HEK293 (cell line): ENCODE results near the gene TNIK.

Source experiments
- CTCF ChIA-PET: fragments of 350-600 bp; formaldehyde crosslinking; extraction: SDS; loops from one replicate; lab custom pipeline; 2021; ENCODE audit warnings: antibody characterized with exemption; lab: Yijun Ruan, JAX
- POLR2A ChIA-PET: fragments of 300-600 bp; formaldehyde crosslinking; extraction: SDS; loops from one replicate; lab custom pipeline; 2020; ENCODE audit warnings: antibody characterized with exemption, inconsistent platforms; lab: Yijun Ruan, JAX
- H3K27ac ChIP-seq: fragments of 200-500 bp; sonication (Bioruptor generic); 2 replicates; pipeline ENCODE4 v1.5.1; 2014; ENCODE audit warnings: low read depth, low read length, control low read depth, inconsistent platforms; ENCODE audit errors: extremely low read depth
- H3K36me3 ChIP-seq, 2 experiments: fragments of 200-500 bp in 1 of 2; sonication (Bioruptor generic) in 1 of 2; 1 replicate in 1 of 2; 2 replicates in 1 of 2; pipeline ENCODE4 v1.5.1; 2014 to 2017; ENCODE audit warnings: inconsistent platforms in 2 of 2, low read length in 2 of 2; ENCODE audit not compliant: control insufficient read depth in 2 of 2, insufficient read depth in 1 of 2
- H3K4me1 ChIP-seq: fragments of 200-500 bp; sonication (Bioruptor generic); 2 replicates; pipeline ENCODE4 v1.5.1; 2014; ENCODE audit warnings: mild to moderate bottlenecking, low read length, inconsistent platforms; ENCODE audit not compliant: control insufficient read depth, insufficient read depth
- H3K4me3 ChIP-seq: 2 replicates; pipeline ENCODE4 v1.5.1; 2011; ENCODE audit warnings: low read depth, mild to moderate bottlenecking, control low read depth, low read length, moderate library complexity
- H3K9me3 ChIP-seq: fragments of 200-500 bp; sonication (Bioruptor generic); 2 replicates; pipeline ENCODE4 v1.5.1; 2014; ENCODE audit warnings: low read depth, low read length, inconsistent platforms; ENCODE audit not compliant: control insufficient read depth, insufficient read depth
- BCL11A ChIP-seq: fragments of 450-650 bp; formaldehyde crosslinking; IDR thresholded peaks from 2 replicates; pipeline ENCODE4 v1.5.1; 2016; ENCODE audit warnings: low read depth, missing biosample characterization, missing genetic modification characterization
- KLF16 ChIP-seq: fragments of 450-650 bp; formaldehyde crosslinking; IDR thresholded peaks from 2 replicates; pipeline ENCODE4 v1.5.1; 2017; ENCODE audit warnings: missing biosample characterization, missing genetic modification characterization
- MEIS1 ChIP-seq: sonication (generic); formaldehyde crosslinking; IDR thresholded peaks from 2 replicates; pipeline ENCODE4 v1.8.1; 2022; ENCODE audit warnings: missing genetic modification reagents, mild to moderate bottlenecking, borderline replicate concordance
- SETDB1 ChIP-seq: IDR thresholded peaks from one replicate; pipeline ENCODE4 v1.6.1; 2017; ENCODE audit warnings: mild to moderate bottlenecking, low read length, moderate library complexity, mixed read lengths; ENCODE audit not compliant: insufficient read length
- ZNF112 ChIP-seq: fragments of 450-650 bp; formaldehyde crosslinking; IDR thresholded peaks from 2 replicates; pipeline ENCODE4 v1.5.0; 2017; ENCODE audit warnings: missing biosample characterization, missing genetic modification characterization
- ZNF211 ChIP-seq: fragments of 450-650 bp; formaldehyde crosslinking; IDR thresholded peaks from 2 replicates; pipeline ENCODE4 v1.5.1; 2016; ENCODE audit warnings: low read depth, missing biosample characterization, missing genetic modification characterization
- ZNF214 ChIP-seq: fragments of 450-650 bp; formaldehyde crosslinking; IDR thresholded peaks from 2 replicates; pipeline ENCODE4 v1.5.1; 2017; ENCODE audit warnings: missing biosample characterization, mild to moderate bottlenecking, missing genetic modification characterization, borderline replicate concordance
- ZNF37A ChIP-seq: fragments of 450-650 bp; IDR thresholded peaks from 2 replicates; pipeline ENCODE4 v1.5.1; 2018; ENCODE audit warnings: missing biosample characterization, missing genetic modification characterization
- ZNF423 ChIP-seq: fragments of 450-650 bp; formaldehyde crosslinking; IDR thresholded peaks from 2 replicates; pipeline ENCODE4 v1.5.1; 2016; ENCODE audit warnings: missing biosample characterization, missing genetic modification characterization
- ZNF473 ChIP-seq: fragments of 450-650 bp; formaldehyde crosslinking; IDR thresholded peaks from 2 replicates; pipeline ENCODE4 v1.5.1; 2017; ENCODE audit warnings: missing biosample characterization, missing genetic modification characterization
- ZNF514 ChIP-seq: fragments of 450-650 bp; formaldehyde crosslinking; IDR thresholded peaks from 2 replicates; pipeline ENCODE4 v1.5.1; 2016; ENCODE audit warnings: missing biosample characterization, missing genetic modification characterization
- ZNF558 ChIP-seq: fragments of 450-650 bp; formaldehyde crosslinking; IDR thresholded peaks from 2 replicates; pipeline ENCODE4 v1.5.1; 2016; ENCODE audit warnings: missing biosample characterization, missing genetic modification characterization
- ZNF560 ChIP-seq: fragments of 450-650 bp; formaldehyde crosslinking; IDR thresholded peaks from 2 replicates; pipeline ENCODE4 v1.5.1; 2017; ENCODE audit warnings: missing biosample characterization, missing genetic modification characterization, borderline replicate concordance
- ZNF621 ChIP-seq: fragments of 450-650 bp; formaldehyde crosslinking; IDR thresholded peaks from 2 replicates; pipeline ENCODE4 v1.5.1; 2017; ENCODE audit warnings: missing biosample characterization, missing genetic modification characterization
- ZNF623 ChIP-seq: fragments of 450-650 bp; formaldehyde crosslinking; IDR thresholded peaks from 2 replicates; pipeline ENCODE4 v1.5.1; 2016; ENCODE audit warnings: missing biosample characterization, missing genetic modification characterization
- ZNF629 ChIP-seq: fragments of 450-650 bp; formaldehyde crosslinking; IDR thresholded peaks from 2 replicates; pipeline ENCODE4 v1.5.1; 2017; ENCODE audit warnings: missing biosample characterization, missing genetic modification characterization
- ZNF660 ChIP-seq: fragments of 450-650 bp; IDR thresholded peaks from 2 replicates; pipeline ENCODE4 v1.5.1; 2018; ENCODE audit warnings: missing biosample characterization, mild to moderate bottlenecking, missing genetic modification characterization
- ZNF776 ChIP-seq: fragments of 450-650 bp; formaldehyde crosslinking; IDR thresholded peaks from 2 replicates; pipeline ENCODE4 v1.5.0; 2017; ENCODE audit warnings: missing biosample characterization, missing genetic modification characterization, borderline replicate concordance
- ZNF777 ChIP-seq: fragments of 450-650 bp; formaldehyde crosslinking; IDR thresholded peaks from 2 replicates; pipeline ENCODE4 v1.5.1; 2017; ENCODE audit warnings: missing biosample characterization, missing genetic modification characterization, borderline replicate concordance
- ZNF837 ChIP-seq: fragments of 450-650 bp; formaldehyde crosslinking; IDR thresholded peaks from 2 replicates; pipeline ENCODE4 v1.5.1; 2016; ENCODE audit warnings: missing biosample characterization, missing genetic modification characterization
- ZSCAN16 ChIP-seq: fragments of 450-650 bp; formaldehyde crosslinking; IDR thresholded peaks from 2 replicates; pipeline ENCODE4 v1.5.1; 2016; ENCODE audit warnings: missing biosample characterization, missing genetic modification characterization
- ZXDB ChIP-seq: fragments of 450-650 bp; formaldehyde crosslinking; IDR thresholded peaks from 2 replicates; pipeline ENCODE4 v1.5.1; 2016; ENCODE audit warnings: missing biosample characterization, missing genetic modification characterization
- TF ChIP-seq, protein P1 (sequence below): fragments of 450-650 bp; formaldehyde crosslinking; IDR thresholded peaks from 2 replicates; pipeline ENCODE4 v1.5.1; 2016; ENCODE audit warnings: missing biosample characterization, missing genetic modification characterization
- TF ChIP-seq, protein P2 (sequence below): fragments of 450-650 bp; formaldehyde crosslinking; IDR thresholded peaks from 2 replicates; pipeline ENCODE4 v1.5.1; 2016; ENCODE audit warnings: missing biosample characterization, missing genetic modification characterization
- TF ChIP-seq, protein P3 (sequence below): fragments of 450-650 bp; formaldehyde crosslinking; IDR thresholded peaks from 2 replicates; pipeline ENCODE4 v1.5.1; 2017; ENCODE audit warnings: missing biosample characterization, missing genetic modification characterization
- TF ChIP-seq, protein P4 (sequence below): fragments of 450-650 bp; formaldehyde crosslinking; IDR thresholded peaks from 2 replicates; pipeline ENCODE4 v1.5.1; 2016; ENCODE audit warnings: missing biosample characterization, missing genetic modification characterization, low read depth

Gene TNIK

DNA sequence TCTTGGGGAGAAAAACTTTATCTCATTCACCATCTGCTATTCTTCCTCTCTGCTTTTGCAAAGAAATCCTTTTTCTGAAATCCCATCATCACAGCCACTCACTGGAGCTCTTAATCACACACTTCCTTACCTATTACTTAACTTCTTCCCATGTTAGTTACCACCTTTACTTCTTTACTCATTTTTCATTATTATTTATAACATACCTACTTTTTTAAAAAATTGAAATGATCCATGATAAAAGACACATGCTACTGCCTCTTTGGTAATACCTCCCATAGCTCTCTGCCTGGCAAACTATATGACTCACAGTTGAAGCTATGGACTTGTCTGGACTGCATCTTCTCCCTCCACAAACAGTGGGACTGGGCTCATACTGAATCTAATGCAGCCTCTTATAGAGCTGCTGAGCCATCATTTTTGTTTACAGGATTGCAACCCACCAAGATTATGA, 150.3 kb downstream of the TNIK start (continued):
- TF ChIP-seq ZNF558 (tag by site-specific recombination) = no peak
- no peak for TF ChIP-seq ZXDB
- no peak for TF ChIP-seq ZNF473 (tag by site-specific recombination)
- TF ChIP-seq KLF16 (tag by site-specific recombination) = no peak
- TF ChIP-seq ZNF112 (tag by site-specific recombination) = no peak
- TF ChIP-seq ZNF660 (tag by site-specific recombination) = no peak
- no peak for TF ChIP-seq ZNF777
- no peak for TF ChIP-seq ZNF776 (tag by site-specific recombination)
- TF ChIP-seq ZNF214 (tag by site-specific recombination) = no peak
- TF ChIP-seq ZNF629 = no peak
- no peak for TF ChIP-seq ZNF621 (tag by site-specific recombination)

DNA sequence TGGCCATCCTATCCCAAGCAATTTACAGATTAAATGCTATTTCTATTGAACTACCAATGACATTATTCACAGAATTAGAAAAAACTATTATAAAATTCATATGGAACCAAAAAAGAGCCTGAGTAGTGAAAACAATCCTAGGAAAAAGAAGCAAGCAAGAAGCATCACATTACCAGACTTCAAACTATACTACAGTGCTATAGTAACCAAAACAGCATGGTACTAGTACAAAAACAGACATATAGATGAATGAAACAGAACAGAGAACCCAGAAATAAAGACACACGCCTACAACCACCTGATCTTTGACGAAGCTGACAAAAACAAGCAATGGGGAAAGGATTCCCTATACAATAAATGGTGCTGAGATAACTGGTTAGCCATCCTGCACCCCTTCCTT, 152.2 kb downstream of the TNIK start:
- Histone ChIP-seq H3K27ac (no peak overlapping the region), H3K36me3 (no peaks in the 10 kb centered on the region), H3K4me1 (peaks cover 13% of the 10 kb centered on the region), H3K9me3 (no peaks in the 10 kb centered on the region), H3K4me3 (no peak overlapping the region)
- ChIA-PET POLR2A (no interaction called here), CTCF (interaction anchor here (0.6 to 0.7 kb wide), 2 partner anchors 257 to 1569 kb away, joined by 4 to 5 read pairs; no protein-coding TSS in a partner anchor)
- TF ChIP-seq, protein P1, sequence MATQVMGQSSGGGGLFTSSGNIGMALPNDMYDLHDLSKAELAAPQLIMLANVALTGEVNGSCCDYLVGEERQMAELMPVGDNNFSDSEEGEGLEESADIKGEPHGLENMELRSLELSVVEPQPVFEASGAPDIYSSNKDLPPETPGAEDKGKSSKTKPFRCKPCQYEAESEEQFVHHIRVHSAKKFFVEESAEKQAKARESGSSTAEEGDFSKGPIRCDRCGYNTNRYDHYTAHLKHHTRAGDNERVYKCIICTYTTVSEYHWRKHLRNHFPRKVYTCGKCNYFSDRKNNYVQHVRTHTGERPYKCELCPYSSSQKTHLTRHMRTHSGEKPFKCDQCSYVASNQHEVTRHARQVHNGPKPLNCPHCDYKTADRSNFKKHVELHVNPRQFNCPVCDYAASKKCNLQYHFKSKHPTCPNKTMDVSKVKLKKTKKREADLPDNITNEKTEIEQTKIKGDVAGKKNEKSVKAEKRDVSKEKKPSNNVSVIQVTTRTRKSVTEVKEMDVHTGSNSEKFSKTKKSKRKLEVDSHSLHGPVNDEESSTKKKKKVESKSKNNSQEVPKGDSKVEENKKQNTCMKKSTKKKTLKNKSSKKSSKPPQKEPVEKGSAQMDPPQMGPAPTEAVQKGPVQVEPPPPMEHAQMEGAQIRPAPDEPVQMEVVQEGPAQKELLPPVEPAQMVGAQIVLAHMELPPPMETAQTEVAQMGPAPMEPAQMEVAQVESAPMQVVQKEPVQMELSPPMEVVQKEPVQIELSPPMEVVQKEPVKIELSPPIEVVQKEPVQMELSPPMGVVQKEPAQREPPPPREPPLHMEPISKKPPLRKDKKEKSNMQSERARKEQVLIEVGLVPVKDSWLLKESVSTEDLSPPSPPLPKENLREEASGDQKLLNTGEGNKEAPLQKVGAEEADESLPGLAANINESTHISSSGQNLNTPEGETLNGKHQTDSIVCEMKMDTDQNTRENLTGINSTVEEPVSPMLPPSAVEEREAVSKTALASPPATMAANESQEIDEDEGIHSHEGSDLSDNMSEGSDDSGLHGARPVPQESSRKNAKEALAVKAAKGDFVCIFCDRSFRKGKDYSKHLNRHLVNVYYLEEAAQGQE (tag by site-specific recombination) = no peak
- no peak for TF ChIP-seq ZSCAN16 (tag by site-specific recombination)
- TF ChIP-seq ZNF623 = no peak
- no peak for TF ChIP-seq ZNF560 (tag by site-specific recombination)
- TF ChIP-seq ZNF211 = no peak
- peak; percentile 53 for TF ChIP-seq SETDB1
- TF ChIP-seq, protein P2, sequence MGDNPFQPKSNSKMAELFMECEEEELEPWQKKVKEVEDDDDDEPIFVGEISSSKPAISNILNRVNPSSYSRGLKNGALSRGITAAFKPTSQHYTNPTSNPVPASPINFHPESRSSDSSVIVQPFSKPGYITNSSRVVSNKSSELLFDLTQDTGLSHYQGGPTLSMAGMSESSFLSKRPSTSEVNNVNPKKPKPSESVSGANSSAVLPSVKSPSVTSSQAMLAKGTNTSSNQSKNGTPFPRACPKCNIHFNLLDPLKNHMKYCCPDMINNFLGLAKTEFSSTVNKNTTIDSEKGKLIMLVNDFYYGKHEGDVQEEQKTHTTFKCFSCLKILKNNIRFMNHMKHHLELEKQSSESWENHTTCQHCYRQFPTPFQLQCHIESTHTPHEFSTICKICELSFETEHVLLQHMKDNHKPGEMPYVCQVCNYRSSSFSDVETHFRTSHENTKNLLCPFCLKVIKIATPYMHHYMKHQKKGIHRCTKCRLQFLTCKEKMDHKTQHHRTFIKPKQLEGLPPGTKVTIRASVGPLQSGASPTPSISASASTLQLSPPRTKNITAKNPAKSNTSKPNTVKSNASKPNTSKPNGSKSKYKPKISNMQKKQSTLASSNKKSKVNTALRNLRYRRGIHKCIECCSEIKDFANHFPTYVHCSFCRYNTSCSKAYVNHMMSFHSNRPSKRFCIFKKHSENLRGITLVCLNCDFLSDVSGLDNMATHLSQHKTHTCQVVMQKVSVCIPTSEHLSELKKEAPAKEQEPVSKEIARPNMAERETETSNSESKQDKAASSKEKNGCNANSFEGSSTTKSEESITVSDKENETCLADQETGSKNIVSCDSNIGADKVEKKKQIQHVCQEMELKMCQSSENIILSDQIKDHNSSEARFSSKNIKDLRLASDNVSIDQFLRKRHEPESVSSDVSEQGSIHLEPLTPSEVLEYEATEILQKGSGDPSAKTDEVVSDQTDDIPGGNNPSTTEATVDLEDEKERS (tag by site-specific recombination) = 0 out of 2 replicates have a peak, but pooled peaks have one; percentile 67
- no peak for TF ChIP-seq MEIS1 (CRISPR knock-in tag)
- TF ChIP-seq ZNF423 = no peak
- TF ChIP-seq ZNF837 (tag by site-specific recombination) = no peak
- TF ChIP-seq, protein P3, sequence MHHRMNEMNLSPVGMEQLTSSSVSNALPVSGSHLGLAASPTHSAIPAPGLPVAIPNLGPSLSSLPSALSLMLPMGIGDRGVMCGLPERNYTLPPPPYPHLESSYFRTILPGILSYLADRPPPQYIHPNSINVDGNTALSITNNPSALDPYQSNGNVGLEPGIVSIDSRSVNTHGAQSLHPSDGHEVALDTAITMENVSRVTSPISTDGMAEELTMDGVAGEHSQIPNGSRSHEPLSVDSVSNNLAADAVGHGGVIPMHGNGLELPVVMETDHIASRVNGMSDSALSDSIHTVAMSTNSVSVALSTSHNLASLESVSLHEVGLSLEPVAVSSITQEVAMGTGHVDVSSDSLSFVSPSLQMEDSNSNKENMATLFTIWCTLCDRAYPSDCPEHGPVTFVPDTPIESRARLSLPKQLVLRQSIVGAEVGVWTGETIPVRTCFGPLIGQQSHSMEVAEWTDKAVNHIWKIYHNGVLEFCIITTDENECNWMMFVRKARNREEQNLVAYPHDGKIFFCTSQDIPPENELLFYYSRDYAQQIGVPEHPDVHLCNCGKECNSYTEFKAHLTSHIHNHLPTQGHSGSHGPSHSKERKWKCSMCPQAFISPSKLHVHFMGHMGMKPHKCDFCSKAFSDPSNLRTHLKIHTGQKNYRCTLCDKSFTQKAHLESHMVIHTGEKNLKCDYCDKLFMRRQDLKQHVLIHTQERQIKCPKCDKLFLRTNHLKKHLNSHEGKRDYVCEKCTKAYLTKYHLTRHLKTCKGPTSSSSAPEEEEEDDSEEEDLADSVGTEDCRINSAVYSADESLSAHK (tag by site-specific recombination) = no peak
- TF ChIP-seq, protein P4, sequence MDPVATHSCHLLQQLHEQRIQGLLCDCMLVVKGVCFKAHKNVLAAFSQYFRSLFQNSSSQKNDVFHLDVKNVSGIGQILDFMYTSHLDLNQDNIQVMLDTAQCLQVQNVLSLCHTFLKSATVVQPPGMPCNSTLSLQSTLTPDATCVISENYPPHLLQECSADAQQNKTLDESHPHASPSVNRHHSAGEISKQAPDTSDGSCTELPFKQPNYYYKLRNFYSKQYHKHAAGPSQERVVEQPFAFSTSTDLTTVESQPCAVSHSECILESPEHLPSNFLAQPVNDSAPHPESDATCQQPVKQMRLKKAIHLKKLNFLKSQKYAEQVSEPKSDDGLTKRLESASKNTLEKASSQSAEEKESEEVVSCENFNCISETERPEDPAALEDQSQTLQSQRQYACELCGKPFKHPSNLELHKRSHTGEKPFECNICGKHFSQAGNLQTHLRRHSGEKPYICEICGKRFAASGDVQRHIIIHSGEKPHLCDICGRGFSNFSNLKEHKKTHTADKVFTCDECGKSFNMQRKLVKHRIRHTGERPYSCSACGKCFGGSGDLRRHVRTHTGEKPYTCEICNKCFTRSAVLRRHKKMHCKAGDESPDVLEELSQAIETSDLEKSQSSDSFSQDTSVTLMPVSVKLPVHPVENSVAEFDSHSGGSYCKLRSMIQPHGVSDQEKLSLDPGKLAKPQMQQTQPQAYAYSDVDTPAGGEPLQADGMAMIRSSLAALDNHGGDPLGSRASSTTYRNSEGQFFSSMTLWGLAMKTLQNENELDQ (tag by site-specific recombination) = no peak
- no peak for TF ChIP-seq ZNF514
- no peak for TF ChIP-seq BCL11A (tag by site-specific recombination)
- TF ChIP-seq ZNF37A (tag by site-specific recombination) = no peak
- no peak for TF ChIP-seq ZXDB
